ENCODE results near the gene DNAJC24.
"Not testable (repeated sequence)": the region's sequence is repeated elsewhere in the genome, so short reads cannot be mapped to it uniquely, and the experiment has no call there.

The DNAJC24 gene, protein sequence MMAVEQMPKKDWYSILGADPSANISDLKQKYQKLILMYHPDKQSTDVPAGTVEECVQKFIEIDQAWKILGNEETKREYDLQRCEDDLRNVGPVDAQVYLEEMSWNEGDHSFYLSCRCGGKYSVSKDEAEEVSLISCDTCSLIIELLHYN

DNA sequence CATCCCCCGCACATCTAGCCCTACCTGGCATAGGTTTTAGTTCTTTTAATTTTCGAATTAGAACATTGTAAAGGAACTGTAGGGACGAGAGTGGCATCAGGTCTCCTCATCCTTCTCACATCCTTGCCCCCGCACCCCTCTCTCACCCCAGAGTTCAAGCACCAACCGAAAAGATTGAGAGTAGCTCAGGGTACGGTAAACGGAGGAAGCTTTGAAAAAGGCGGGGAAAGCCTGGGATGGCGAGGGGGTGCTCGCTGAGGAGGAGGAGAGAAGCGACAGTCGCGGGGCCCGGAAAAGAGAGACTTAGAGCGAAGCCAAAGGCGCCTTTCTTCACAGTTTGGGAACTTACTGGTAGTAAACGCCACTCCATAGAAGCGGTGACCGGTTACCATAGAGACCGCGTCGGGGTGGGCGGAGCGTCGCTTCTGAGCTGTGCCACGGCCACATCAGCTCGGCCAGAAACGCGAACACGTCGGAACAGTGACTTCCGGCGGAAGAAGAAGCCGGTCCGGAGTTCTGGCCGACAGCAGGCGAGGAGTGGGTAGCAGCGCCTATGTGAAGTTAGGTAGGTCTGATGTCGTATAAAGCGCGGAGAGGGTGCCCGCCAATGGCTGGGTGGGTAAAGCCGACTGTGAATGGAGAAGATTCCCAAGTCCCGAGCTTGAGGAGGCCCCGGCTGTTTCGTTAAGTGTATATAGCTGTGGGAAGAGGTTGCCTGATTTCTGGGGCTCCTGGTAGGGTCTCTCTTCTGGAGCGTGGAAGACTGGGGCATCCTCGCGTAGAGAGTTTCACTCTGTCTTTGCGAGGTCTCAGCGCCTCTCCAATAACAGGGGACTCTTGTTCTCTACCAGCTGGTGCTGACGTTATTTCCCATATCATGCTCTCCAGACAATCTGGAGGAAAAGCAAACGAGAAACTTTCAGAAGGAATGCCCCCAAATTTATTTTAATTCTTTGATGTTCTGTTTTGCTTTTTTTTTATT, at the start of gene DNAJC24, which contains the start of gene DCDC1:
DNAJC24 (plus strand) TSS at position 513 of the 982 bp plus-strand sequence. CDS start 889 bp downstream, outside the sequence.
DCDC1 (minus strand) TSS at position 392 of the 982 bp plus-strand sequence. CDS start 41,459 bp downstream, outside the sequence.
- DNase-seq = peak; percentile 95

DNA sequence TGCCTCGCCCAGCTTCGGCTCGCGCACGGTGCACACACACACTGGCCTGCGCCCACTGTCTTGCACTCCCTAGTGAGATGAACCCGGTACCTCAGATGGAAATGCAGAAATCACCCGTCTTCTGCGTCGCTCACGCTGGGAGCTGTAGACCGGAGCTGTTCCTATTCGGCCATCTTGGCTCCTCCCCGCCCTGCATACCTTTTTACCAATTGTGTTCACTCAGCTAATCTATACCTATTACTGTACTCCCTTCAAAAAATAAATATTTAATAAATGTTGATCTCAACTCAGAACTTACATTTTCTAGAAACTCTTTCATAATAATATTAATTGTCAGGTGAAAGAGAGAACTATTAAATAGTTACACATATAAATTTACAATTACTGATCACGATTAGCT, 48.2 kb upstream of the DNAJC24 start:
- DNase-seq = not testable (repeated sequence)

DNA sequence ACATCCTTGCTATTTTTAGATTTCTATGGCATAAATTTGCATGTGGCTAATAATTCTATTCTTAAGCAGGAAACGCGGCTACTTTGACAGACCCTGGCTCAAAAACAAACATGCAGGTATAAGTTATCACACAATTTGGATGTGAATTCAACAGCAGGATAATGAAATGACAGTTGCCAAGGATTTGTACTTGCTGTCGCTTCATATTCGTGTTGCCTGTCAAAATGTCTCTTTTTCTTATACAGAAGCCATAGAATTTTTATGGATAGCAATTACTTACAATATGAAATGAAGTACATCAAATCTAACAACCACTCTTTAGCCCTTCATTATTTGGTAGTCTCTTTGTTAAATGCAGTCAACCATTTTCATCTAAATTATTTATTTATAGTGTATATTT, 46.5 kb upstream of the DNAJC24 start:
- no peak for DNase-seq

DNA sequence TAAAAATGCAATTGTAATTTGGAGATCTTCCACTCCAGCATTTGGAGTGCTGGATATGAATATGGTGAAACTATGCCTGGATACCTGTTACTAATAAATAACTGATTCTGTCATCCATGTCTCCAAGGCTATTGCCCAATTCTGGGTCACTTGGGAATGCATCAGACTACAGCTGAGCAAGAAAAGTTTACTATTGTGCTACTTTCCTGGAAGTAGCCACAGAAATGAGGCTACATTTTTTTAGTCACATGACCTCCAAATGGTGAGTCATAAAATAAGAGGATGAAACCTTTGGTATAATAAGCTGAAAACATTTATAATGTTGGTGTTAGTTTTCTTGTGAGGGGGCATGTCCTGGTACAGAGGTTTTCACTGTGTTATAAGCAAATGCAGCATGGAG, 44.5 kb upstream of the DNAJC24 start:
- no peak for DNase-seq

DNA sequence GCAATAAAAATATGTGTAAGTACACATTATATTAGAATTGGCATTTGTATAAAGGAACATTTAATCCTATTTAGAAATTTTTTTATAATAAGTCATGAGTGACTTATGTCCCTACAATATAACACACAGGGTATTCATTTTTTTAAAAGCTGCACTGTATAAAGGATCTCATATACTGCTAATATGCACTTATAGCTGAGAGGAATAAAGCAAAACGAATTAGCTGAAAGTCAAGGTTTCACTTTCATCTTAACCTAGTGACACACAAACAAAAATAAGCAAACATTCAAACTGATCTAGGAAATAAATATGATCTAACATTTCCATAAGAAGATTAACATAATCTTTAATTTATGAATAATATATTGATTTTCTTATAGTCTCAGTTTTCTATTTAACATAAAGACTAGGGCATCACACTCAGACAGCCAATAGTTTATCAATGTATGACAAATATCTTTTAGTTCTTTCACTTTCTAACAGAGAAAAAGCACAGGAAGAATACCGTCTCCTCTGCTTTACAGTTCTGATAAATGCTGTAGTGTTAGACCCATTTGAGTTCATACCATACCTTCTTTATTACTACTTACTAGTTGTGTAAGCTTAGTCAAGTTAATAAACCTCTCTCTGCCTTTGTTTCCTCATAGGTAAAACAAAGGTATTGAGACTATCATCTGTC, 43.1 kb upstream of the DNAJC24 start:
- no peak for DNase-seq

DNA sequence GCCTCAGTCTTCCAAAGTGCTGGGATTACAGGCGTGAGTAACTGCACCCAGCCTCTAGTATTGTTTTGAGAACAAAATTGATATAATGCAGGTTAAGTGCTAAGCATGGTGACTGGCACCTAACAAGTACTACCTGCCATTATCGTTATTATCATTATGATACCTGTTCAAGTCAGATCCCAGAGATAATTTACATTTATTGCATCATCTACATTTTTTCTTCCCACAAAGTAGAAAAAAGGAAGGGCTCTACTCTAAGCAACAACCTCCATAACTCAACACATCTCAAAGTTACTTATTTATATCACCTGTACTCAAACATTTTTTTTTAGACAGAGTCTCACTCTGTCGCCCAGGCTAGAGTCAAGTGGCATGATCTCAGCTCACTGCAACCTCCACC, 42.2 kb upstream of the DNAJC24 start:
- DNase-seq = no peak

DNA sequence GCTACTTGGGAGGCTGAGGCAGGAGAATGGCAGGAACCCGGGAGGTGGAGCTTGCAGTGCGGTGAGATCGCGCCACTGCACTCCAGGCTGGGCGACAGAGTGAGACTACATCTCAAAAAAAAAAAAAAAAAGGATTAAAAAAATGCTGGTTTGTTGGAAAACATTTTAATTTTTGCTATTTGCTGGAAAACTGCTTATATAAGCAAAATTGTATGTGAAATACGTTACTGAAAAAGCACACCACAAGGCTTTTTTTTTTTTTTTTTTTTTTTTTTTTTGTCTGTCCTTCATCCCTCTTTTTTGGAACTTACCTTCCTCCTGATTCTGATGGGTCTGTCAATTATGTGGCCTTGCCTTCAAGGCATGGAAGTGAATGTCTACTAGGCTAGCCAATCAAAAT, 41.0 kb upstream of the DNAJC24 start:
- no peak for DNase-seq

DNA sequence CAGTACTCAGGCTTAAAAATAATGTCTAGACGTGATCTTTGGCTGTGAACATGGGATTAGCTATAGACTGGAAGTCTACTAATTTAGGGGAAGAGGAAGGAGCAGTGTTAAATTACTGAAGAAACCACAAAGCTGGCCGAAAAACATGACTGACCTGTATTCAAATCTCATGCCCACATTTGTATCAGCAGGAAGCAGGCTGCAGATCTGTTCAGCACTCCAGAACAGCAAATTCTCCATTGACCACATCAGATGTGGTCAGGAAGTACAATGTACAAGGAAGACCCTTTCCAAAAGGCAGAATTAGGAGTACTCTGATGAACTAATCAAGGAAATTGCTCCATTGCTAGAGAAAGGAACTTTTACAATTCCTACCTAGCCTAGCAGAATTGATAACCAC, 31.9 kb upstream of the DNAJC24 start:
- DNase-seq = no peak

DNA sequence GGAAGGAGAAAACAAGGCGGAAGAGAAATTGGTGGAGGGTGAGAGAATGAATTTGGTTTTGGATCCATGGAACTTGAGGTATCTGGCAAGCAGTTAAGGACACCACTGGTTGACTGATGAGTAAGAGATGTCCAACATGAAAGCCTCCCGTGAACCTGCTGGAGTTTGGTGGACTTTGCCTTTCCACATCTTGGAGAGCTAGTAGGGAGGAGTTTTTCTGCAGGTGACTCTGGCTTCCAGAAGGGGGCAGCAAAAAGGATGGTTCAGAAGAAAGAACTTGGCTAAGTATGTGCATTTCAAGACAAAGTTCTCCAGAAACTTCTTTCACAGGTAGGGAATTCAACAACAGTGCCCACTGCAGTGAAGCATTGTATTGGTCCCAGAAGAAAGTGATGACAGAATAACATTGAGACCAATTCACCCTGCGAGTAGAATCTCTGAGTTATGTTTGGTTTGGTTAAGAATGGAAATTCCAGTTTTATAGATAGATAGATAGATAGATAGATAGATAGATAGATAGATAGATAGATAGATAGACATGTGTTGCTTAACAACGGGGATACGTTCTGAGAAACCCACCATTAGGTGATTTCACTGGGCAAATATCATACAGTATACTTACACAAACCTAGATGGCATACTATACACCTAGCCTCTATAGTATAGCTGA, 28.6 kb upstream of the DNAJC24 start:
- DNase-seq = no peak

DNA sequence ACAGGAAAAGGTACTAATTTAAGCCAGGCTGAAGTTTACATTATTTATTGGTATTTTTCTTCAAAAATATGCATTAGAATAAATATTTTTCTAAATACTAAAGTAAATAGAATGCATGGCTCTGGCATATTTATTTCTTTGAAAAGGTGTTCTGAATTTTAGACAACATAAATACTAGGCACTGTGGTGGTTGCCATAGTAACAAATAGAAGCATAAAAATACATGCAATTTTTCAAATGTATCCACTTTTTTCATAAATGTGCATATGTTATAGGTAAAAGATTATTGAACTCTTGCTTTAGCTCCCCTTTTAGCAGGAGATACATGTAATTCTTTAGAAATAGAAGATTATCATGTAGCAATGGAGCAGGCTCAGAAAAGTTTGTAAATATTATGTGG, 18.5 kb upstream of the DNAJC24 start:
- DNase-seq = no peak

DNA sequence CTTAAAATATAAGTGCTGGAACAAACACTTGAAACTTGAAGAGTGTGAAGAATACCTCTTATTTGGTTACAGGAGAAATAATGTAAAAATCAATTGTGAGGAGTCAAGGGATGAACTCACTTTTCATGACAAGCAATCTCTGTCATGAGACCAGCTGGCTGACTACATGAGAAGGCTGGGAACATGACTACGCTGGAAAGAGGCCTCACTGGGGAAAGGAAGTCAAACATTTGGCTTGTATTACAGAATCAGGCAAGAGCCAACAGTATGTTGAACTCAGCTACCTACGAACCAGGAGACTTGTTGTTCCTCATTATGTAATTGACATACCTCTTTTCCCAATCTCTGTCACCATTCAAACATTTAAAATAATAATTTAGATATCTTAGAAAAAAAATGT, 14.5 kb upstream of the DNAJC24 start:
- peak; percentile 7 for DNase-seq

DNA sequence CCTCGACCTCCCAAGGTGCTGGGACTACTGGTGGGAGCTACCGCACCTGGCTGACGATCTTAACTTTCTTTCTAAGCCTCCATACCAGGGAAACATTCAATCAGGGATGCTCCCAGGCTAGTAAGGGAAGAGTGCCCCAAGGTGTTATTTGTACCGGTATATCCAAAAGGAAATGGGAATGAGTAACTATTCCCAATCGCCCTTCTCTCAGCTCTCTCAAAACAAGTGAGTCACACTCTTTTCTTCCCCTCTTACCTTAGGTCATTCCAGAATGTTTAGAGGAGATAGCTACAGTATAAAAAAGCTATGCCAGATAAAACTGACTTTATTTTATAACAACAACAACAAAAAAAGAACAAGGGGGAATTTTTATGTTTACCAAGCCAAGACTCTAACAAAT, 13.8 kb upstream of the DNAJC24 start:
- no peak for DNase-seq

DNA sequence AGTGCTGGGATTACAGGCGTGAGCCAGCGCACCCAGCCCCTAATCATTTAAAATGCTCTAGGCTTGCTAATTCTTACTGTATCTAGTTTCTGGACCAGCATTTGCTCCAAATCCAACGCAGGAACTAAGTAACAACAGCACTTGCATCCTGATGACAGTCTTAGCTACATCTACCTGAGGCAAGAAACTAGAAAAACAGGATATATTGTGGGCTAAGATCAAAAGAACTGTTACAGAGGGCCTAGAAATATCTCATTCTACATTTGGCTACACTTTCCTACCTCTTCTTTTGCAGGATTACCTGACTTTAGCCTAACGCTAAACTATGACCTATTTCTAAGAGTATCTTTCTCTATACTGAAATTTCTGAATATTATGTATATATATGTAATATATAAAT, 7.9 kb upstream of the DNAJC24 start:
- no peak for DNase-seq

DNA sequence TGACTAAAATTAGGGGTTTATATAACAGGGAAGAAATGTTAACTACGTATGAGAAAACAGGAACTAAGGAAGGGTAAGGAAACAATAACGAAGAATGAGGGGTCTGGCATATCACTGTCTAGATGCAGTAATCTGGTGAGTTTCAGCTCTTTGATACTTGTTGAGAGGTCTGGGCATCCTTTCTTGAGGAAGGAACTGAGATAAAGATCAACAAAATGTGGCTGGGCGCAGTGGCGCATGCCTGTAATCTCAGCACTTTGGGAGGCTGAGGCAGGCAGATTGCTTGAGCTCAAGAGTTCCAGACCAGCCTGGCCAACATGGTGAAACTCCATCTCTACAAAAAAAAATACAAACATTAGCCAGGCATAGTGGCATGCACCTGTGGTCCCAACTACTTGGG, 2.9 kb upstream of the DNAJC24 start:
- no peak for DNase-seq

DNA sequence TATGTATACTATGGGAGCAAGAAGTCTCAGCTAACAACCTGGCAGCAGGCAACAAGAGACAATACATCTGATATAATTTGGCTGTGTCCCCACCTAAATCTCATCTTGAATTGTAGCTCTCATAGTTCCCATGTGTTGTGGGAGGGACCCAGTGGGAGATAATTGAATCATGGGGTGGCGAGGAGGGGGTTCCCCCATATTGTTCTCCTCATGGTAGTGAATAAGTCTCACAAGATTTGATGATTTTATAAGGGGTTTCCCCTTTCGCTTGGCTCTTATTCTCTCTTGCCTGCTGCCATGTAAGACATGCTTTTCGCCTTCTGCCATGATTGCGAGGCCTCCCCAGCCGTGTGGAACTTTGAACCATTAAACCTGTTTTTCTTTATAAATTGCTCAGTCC, 6.2 kb downstream of the DNAJC24 start:
- peak; percentile 39 for DNase-seq

DNA sequence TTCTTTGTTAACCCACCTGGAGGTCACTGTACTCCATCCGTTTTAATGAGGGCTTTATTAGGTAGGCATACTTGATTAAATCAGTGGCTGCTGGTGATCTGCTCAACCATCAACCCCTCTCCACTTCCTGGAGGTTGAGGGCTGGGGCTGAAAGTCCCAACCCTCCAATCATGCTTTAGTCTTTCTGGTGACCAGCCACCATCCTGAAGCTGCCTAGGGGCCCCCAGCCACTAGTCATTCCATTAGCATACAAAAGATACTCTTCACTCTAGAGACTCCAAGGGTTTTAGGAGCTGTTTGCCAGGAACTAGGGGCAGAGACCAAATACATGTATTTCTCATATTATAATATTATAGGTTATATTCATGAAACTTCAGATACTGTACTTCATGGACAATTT, 13.5 kb downstream of the DNAJC24 start:
- no peak for DNase-seq

DNA sequence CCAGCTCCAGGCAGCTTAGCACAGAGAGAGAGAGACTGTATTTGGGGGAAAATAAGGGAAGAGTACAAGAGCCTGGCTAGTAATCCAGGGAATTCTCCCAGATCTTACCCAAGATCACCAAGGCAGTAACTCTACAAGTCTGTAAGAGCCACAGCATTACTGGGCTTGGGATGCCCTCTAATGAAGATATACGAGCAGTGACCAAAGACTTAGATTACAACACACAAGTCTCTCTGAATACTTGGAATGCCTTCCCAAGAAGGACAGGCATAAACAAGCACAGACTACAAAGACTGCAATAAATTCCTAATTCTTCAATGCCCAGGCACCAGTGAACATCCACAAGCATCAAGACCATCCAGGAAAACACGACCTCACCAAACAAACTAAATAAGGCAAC, 17.7 kb downstream of the DNAJC24 start:
- DNase-seq = no peak

DNA sequence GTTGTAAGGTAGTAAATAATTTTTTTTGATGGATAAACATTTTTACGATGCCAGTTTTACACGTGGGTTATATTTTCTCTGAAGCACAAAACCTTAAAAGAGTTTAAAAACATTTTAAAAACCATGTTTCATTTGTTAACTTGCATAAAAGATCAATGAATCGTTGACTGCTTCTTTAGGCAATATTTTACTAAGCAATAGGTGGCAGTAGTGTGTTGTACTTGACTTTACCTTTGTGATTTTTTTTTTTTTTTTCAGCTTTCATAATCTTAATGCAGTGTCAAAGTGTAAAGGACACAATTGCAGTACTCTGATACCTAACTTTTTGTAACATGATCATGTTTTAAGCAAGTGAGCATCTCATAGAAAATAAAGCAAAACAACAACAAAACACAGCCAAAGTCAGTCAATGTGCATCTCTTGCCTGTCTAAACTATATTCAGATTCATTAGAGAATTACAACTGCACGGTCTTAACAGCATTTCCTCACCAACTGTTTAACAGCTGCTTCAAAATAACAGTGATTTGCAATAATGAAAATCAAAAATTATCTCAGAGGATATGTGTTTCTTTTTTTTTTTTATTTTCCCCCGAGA, 27.7 kb downstream of the DNAJC24 start:
- DNase-seq = peak; percentile 49

DNA sequence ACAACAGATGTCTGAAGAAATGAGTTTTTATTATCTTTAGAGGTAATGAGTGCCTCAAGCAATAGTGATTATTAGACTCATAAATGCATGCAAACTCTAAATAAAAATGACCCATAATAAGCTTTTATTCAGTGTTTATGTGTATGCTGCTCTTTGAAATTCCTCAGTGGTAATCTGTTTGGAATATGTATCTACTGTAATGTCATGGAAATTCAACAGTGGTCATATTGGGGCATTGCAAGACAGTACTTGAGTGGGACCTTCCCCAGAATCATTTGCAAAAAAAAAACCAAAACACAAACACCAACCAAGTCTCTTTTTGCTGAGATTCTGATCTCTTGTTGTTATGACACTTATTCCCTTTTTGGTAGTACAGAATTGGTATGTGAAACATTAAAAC, 35.0 kb downstream of the DNAJC24 start:
- no peak for DNase-seq

DNA sequence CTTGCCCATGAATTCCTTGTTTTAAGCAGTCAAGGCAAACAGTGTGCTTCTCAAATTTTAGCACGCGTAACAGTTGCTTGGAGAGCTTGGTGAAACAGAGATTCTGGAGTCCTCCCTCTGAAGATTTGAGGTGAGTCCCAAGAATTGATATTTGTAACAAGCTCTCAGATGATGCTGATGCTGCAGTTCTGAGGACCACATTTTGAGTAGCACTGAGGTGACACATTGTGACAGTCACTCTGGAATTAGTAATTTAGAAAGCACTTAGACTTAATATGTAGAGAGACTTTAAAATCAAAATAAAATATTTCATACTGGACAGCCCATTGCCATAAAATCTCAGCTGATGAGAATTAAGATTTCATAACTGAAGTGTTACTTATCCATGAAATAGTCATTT, 38.5 kb downstream of the DNAJC24 start:
- DNase-seq = no peak

DNA sequence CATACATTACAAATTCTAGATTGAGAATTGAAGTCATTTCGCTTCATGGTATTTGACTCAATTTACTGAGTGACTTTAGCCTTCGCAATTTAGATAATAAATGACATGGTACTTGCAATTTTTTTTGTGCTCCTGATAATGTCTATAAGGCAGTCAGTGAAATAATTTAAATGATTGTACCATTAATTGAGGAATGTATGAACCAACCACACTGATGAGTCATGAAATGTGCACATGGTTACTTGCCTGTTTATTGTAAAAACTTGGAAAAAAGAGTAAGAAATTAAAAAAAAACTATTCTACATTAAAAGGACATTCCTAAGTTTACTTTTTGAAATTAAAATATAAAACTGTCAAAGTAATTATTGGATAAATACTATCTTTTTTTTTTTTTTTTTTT, 43.3 kb downstream of the DNAJC24 start:
- no peak for DNase-seq

DNA sequence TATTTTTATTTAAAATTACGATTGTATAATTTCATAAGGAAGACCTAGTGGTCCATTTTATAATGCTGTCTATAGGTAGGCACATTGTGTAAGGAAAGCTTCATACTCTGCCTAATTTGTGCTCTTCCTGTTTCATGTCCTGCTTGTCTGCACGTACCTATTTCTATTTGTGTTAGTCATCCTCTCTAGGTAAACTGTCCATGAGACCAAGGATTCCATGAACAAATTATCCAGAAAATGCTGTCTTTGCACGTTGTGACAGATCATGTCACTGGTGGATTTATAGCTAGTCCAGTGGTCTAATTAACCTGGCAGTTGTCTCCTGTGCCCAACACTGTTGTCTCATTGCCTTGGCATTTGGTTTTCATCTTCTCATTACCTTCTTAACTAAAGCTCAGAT, 44.7 kb downstream of the DNAJC24 start:
- no peak for DNase-seq

DNA sequence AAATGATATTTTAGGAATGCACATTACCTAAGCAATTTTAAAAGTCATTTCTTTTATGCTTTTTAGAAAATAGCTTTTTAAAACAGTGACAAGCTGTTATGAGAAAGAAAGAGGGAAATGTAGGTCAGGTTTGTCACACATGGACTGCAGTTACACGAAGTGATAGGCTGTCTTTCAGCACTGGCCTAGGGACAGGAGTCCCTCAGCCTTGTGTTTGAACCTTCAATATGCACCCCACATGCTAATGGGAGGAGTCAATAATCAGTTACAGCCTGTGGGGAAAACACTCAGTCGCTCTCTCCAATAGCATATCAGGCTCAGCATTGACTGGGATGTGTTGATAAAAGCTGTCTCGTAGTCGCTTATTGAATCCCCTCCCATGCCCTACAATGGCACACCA, 45.8 kb downstream of the DNAJC24 start:
- no peak for DNase-seq
